NCI-H187 (cell line): ENCODE measurements around the gene PKM.
"Not testable (repeated sequence)": the region's sequence is repeated elsewhere in the genome, so short reads cannot be mapped to it uniquely, and the experiment has no call there.

Source experiments
- DNase-seq, 2 experiments: peaks; one replicate each; lab custom pipeline; 2025; lab: John Stamatoyannopoulos, UW

PKM gene

GRCh38 chr15:72176159-72176558 is 54.8 kb downstream of the PKM start:
- no peak for DNase-seq

DNA sequence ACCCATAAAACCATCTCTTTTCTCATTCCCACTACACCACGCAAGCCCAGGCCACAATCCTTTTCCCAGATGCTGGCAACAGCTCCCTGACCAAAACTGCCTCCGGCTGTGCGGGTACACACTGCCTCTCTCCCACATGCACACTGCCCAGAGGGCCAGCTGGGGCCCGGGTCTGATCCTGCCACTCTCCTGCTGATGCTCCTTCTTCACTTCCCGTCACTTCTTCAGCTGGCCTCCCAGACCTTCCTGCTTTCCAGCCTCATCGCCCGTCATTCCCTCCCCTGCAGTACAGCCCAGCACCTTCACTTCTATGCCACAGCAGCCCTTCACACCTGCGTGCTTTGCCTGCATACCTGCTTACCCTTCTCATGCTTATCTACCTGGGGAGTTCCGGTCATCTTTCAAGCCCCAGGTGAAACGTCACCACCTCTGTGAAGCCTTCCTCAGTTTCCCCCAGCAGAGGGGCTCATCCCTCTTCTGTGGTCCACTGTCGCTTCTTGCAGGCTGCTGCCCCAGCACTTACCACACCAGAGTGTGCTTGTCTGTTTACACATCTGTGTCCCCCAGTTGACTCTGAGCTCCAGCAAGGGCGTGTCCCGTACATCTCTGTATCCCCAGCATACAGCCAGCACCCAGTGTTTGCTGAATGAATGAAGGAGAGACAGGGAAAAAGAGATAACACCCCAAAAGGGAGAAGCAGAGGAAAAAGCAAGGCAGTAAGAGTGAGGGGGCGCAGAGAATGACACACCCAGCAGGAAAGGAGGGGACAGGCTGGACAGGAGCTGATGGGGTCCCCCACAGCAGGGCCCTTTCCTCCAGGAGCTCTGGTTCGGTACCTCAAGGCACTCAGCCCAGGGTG is 55.6 kb downstream of the PKM start:
- DNase-seq = no peak

DNA sequence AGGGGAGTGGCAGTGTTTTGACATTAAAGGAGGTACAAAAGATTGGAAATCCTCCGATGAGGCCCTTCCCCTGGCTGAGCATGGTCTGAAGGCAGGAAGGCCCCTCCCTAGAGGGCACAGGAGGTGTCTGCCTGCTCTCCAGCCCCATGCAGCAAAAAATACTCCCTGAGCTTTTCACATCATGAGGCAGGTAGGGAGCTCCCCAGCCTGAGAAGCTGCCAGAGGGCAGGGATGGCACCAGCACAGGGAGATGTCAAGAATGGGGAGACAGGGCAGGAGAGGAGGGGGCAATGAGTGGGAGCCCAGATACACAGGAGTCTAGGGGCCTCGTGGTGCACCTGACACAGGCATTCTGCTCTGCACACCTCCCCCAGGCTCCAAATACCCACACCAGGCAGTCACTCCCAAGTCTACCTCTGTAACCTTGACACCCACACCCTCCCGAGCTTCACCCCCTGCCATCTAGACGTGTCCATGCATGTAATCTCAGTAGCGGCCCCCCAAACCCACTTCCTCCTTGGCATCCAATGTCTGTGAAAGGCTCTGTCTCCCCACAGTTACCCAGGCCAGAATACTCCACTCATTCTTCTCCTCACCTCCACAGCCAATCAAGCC is 56.3 kb downstream of the PKM start:
- DNase-seq = no peak

DNA sequence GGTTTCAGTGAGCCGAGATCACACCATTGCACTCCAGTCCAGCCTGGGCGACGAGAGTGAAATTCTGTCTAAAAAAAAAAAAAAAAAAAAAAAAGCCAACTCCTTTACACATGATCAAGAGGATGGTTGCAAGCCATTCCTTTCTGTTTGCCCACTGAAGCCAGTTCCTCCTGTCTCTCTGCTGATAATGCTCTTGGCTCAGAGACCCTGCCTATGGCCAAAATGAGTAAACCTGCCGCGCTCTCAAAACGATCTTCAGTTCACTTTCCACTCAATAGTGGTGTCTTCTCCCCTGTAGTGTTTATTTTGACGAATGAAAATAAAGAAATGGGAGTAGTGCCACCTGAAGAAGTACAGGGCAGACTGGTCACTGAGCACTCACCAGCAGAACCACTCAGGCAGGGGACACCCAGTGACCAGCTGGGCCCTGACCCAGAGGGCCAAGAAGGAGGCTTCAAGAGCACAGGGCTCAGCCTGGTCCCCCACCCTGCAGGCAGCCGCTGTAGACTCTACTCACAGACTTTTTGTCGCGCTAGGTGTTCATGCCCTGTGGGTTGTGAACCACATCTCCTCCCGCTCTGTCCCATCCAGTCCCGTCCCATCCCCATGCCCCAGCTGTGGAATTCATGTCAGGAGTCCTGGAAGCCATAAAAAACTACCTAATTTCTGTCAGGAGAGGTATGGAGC is 57.0 kb downstream of the PKM start:
- no peak for DNase-seq

DNA sequence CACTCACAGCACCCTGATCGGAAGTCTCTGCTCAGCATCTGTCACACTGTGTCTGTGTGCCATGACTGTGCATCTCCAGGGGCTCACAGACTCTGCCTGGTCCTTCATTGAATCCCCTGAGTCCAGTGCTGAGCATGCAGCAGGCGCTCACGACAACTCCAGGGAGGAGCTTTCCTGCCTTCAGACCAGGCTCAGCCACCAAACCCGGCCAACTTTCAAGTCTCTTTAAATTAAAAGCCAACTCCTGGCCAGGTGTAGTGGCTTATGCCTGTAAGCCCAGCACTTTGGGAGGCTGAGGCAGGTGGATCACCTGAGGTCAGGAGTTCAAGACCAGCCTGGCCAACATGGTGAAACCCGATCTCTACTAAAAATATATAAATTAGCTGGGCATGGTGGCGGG is 57.6 kb downstream of the PKM start:
- DNase-seq = no peak

- DNase-seq = no peak
Observed at GRCh38 chr15:72172796-72173195, 58.2 kb downstream of the PKM start.

- DNase-seq = not testable (repeated sequence)
Observed at GRCh38 chr15:72171978-72172377, 59.0 kb downstream of the PKM start.

- no peak for DNase-seq
Observed at GRCh38 chr15:72170691-72171090, 60.3 kb downstream of the PKM start.

GRCh38 chr15:72169921-72170611 is 60.9 kb downstream of the PKM start:
- DNase-seq = no peak

GRCh38 chr15:72169236-72169920 is 61.6 kb downstream of the PKM start:
- no peak for DNase-seq

GRCh38 chr15:72168808-72169190 is 62.2 kb downstream of the PKM start:
- no peak for DNase-seq

DNA sequence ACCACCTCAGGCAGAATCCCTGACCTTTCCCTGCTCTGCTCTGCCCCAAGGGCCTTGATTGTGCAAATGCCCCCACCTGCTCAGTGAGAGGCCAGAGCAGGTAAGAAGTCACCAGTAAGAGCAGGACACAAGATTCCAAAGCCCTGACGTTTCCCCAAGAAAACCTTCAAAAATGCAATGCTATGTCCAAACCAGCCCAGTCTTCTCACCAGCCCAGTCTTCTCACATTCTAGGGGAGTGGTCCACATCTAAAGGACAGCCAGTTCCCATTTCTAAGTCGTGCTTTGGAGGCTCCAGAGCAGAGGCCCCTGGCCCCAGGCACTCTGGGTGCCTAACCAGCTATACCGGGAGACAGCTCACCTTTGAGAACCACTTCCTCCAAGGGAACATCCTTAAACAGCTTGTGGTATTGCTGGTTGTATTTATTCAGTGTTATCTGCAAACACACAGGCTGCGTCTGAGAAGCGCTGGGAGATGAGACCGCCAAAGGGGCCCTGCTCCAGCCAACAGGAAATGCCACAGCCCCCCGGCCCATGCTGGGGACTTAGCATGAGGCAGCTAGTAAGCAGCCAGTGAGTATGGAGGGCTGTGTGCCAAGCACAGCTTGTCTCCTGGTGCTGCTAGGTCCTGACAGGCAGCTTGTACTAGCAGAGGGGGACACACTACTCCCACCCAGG is 62.7 kb downstream of the PKM start:
- DNase-seq = no peak

GRCh38 chr15:72167445-72167844 is 63.5 kb downstream of the PKM start:
- DNase-seq = no peak

DNA sequence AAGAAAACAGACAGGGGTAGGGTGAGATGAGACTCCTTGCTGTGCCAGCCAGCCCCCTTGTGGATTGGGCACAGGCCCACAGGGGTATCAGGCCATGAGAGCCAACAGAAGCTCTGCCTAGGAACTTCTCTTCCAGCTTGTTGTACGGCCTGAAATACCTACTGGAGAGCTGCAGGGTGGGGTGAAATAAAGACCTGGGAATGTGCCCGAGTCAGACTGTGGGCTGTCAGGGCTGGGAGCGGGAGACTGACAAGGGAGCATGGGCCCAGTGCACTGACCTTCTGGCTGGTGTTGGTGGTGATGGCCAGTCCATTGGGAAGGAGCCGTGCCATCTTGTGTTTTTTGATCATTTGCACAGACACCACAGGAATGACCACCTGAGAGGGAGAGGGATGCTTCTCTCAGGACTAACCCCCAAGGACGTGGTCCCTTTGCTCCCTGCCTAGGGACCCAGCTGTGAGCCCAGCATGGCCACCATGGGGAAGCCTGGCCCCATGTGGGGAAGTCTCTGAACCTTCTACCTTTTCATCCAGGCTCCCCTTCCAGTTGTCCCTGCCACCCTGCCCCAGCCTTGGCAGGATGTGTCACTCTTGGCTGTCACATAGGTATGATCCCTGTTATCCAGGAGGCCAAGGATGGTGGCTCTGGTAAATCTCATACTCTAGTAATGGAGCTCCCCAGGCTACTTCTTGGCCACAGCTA is 64.1 kb downstream of the PKM start:
- DNase-seq = no peak

GRCh38 chr15:72163719-72164118 is 67.3 kb downstream of the PKM start:
- DNase-seq = no peak

GRCh38 chr15:72162569-72162968 is 68.4 kb downstream of the PKM start:
- no peak for DNase-seq

- DNase-seq = no peak
Observed at GRCh38 chr15:72161361-72162132, 69.4 kb downstream of the PKM start.

DNA sequence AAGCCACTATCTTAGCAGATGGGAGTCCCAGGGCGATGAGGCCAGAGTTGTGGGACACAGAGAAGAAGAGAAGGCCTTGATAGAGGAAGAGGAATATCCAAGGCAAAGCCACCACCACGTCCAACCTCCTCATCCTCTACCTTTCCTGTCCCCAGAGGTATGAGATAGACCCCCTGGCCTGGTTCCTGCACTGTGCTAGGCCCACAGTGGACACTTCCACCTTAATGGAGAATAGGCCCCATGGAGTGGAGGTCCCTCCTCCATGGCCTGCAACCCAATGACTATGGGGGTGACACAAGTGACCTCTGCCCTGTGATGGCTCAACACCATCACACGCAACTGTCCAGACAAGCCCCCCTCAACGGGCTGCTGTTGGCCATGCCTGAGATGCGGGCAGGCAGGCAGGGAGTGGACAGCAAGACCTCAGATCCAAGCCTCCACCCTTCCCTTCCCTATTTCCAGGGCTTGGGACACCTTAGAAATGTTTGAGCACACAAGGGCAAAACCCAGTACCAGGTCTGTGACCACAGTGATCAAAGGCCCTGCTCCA is 70.2 kb downstream of the PKM start:
- no peak for DNase-seq

DNA sequence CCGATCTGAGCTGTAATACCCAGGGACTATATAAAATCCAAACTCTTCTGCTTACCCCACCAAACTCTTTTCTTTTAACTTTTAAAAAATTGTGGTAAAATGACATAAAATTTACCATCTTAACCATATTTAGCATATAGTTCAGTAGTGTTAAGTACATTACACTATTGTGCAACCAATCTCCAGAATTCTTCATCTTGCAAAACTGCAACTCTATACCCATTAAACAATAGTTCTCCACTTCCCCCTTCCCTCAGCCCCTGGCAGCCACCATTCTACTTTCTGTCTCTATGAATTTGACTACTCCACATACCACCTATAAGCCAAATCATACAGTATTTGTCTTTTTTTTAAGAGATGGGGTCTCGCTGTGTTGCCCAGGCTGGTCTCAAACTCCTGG is 74.1 kb downstream of the PKM start:
- no peak for DNase-seq
